Measurements from ENCODE around the gene DNAJC24. TPM values are rescaled to one million over a fixed set of nuclear protein-coding genes. Genes with fewer than 3 reads are reported as not detected.

The DNAJC24 gene
- total RNA-seq, 1 donor from 2014 or later: 14.2 TPM

DNA sequence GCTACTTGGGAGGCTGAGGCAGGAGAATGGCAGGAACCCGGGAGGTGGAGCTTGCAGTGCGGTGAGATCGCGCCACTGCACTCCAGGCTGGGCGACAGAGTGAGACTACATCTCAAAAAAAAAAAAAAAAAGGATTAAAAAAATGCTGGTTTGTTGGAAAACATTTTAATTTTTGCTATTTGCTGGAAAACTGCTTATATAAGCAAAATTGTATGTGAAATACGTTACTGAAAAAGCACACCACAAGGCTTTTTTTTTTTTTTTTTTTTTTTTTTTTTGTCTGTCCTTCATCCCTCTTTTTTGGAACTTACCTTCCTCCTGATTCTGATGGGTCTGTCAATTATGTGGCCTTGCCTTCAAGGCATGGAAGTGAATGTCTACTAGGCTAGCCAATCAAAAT is 41.0 kb upstream of the DNAJC24 start:
- FAIRE-seq (no peak), DNase-seq (ENCODE audit: low read depth) (no peak)

DNA sequence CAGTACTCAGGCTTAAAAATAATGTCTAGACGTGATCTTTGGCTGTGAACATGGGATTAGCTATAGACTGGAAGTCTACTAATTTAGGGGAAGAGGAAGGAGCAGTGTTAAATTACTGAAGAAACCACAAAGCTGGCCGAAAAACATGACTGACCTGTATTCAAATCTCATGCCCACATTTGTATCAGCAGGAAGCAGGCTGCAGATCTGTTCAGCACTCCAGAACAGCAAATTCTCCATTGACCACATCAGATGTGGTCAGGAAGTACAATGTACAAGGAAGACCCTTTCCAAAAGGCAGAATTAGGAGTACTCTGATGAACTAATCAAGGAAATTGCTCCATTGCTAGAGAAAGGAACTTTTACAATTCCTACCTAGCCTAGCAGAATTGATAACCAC is 31.9 kb upstream of the DNAJC24 start:
- TF ChIP-seq, protein P1, sequence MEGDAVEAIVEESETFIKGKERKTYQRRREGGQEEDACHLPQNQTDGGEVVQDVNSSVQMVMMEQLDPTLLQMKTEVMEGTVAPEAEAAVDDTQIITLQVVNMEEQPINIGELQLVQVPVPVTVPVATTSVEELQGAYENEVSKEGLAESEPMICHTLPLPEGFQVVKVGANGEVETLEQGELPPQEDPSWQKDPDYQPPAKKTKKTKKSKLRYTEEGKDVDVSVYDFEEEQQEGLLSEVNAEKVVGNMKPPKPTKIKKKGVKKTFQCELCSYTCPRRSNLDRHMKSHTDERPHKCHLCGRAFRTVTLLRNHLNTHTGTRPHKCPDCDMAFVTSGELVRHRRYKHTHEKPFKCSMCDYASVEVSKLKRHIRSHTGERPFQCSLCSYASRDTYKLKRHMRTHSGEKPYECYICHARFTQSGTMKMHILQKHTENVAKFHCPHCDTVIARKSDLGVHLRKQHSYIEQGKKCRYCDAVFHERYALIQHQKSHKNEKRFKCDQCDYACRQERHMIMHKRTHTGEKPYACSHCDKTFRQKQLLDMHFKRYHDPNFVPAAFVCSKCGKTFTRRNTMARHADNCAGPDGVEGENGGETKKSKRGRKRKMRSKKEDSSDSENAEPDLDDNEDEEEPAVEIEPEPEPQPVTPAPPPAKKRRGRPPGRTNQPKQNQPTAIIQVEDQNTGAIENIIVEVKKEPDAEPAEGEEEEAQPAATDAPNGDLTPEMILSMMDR (IDR thresholded peaks at IDR 0.05; ENCODE audit: insufficient read depth, low read length, severe bottlenecking): no peak
- no peaks in the 10 kb centered on the region for H3K36me3 ChIP-seq (ENCODE audit: control insufficient read depth, insufficient read depth, low read length)
- FAIRE-seq: no peak
- H3K4me3 ChIP-seq (ENCODE audit: low read depth, low read length): no peak overlapping the region
- H3K27me3 ChIP-seq (ENCODE audit: control insufficient read depth, insufficient read depth, low read length): no peaks in the 10 kb centered on the region
- DNase-seq (ENCODE audit: low read depth): no peak

More for the DNA sequence above, 41.0 kb upstream of the DNAJC24 start:
- Histone ChIP-seq H3K27me3 (ENCODE audit: control insufficient read depth, insufficient read depth, low read length) (no peaks in the 10 kb centered on the region), H3K4me3 (ENCODE audit: low read depth, low read length) (no peak overlapping the region), H3K36me3 (ENCODE audit: control insufficient read depth, insufficient read depth, low read length) (no peaks in the 10 kb centered on the region)
- TF ChIP-seq, protein P1 (IDR thresholded peaks at IDR 0.05; ENCODE audit: insufficient read depth, low read length, severe bottlenecking): no peak

DNA sequence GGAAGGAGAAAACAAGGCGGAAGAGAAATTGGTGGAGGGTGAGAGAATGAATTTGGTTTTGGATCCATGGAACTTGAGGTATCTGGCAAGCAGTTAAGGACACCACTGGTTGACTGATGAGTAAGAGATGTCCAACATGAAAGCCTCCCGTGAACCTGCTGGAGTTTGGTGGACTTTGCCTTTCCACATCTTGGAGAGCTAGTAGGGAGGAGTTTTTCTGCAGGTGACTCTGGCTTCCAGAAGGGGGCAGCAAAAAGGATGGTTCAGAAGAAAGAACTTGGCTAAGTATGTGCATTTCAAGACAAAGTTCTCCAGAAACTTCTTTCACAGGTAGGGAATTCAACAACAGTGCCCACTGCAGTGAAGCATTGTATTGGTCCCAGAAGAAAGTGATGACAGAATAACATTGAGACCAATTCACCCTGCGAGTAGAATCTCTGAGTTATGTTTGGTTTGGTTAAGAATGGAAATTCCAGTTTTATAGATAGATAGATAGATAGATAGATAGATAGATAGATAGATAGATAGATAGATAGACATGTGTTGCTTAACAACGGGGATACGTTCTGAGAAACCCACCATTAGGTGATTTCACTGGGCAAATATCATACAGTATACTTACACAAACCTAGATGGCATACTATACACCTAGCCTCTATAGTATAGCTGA is 28.6 kb upstream of the DNAJC24 start:
- no peaks in the 10 kb centered on the region for H3K27me3 ChIP-seq (ENCODE audit: control insufficient read depth, insufficient read depth, low read length)
- FAIRE-seq (no peak), DNase-seq (ENCODE audit: low read depth) (peak; percentile 43)
- H3K36me3 ChIP-seq (ENCODE audit: control insufficient read depth, insufficient read depth, low read length): no peaks in the 10 kb centered on the region
- no peak overlapping the region for H3K4me3 ChIP-seq (ENCODE audit: low read depth, low read length)
- TF ChIP-seq, protein P1 (IDR thresholded peaks at IDR 0.05; ENCODE audit: insufficient read depth, low read length, severe bottlenecking): peak; percentile 79

DNA sequence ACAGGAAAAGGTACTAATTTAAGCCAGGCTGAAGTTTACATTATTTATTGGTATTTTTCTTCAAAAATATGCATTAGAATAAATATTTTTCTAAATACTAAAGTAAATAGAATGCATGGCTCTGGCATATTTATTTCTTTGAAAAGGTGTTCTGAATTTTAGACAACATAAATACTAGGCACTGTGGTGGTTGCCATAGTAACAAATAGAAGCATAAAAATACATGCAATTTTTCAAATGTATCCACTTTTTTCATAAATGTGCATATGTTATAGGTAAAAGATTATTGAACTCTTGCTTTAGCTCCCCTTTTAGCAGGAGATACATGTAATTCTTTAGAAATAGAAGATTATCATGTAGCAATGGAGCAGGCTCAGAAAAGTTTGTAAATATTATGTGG is 18.5 kb upstream of the DNAJC24 start:
- DNase-seq (ENCODE audit: low read depth): no peak
- Histone ChIP-seq H3K4me3 (ENCODE audit: low read depth, low read length) (no peak overlapping the region), H3K27me3 (ENCODE audit: control insufficient read depth, insufficient read depth, low read length) (peaks cover 2% of the 10 kb centered on the region), H3K36me3 (ENCODE audit: control insufficient read depth, insufficient read depth, low read length) (no peaks in the 10 kb centered on the region)
- TF ChIP-seq, protein P1 (IDR thresholded peaks at IDR 0.05; ENCODE audit: insufficient read depth, low read length, severe bottlenecking): no peak
- FAIRE-seq: no peak

DNA sequence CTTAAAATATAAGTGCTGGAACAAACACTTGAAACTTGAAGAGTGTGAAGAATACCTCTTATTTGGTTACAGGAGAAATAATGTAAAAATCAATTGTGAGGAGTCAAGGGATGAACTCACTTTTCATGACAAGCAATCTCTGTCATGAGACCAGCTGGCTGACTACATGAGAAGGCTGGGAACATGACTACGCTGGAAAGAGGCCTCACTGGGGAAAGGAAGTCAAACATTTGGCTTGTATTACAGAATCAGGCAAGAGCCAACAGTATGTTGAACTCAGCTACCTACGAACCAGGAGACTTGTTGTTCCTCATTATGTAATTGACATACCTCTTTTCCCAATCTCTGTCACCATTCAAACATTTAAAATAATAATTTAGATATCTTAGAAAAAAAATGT is 14.5 kb upstream of the DNAJC24 start:
- Histone ChIP-seq H3K36me3 (ENCODE audit: control insufficient read depth, insufficient read depth, low read length) (no peaks in the 10 kb centered on the region), H3K4me3 (ENCODE audit: low read depth, low read length) (no peak overlapping the region), H3K27me3 (ENCODE audit: control insufficient read depth, insufficient read depth, low read length) (no peaks in the 10 kb centered on the region)
- TF ChIP-seq, protein P1 (IDR thresholded peaks at IDR 0.05; ENCODE audit: insufficient read depth, low read length, severe bottlenecking): no peak
- FAIRE-seq: no peak
- peak; percentile 70 for DNase-seq (ENCODE audit: low read depth)

DNA sequence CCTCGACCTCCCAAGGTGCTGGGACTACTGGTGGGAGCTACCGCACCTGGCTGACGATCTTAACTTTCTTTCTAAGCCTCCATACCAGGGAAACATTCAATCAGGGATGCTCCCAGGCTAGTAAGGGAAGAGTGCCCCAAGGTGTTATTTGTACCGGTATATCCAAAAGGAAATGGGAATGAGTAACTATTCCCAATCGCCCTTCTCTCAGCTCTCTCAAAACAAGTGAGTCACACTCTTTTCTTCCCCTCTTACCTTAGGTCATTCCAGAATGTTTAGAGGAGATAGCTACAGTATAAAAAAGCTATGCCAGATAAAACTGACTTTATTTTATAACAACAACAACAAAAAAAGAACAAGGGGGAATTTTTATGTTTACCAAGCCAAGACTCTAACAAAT is 13.8 kb upstream of the DNAJC24 start:
- Histone ChIP-seq H3K36me3 (ENCODE audit: control insufficient read depth, insufficient read depth, low read length) (no peaks in the 10 kb centered on the region), H3K27me3 (ENCODE audit: control insufficient read depth, insufficient read depth, low read length) (no peaks in the 10 kb centered on the region), H3K4me3 (ENCODE audit: low read depth, low read length) (no peak overlapping the region)
- TF ChIP-seq, protein P1 (IDR thresholded peaks at IDR 0.05; ENCODE audit: insufficient read depth, low read length, severe bottlenecking): no peak
- no peak for FAIRE-seq
- peak; percentile 80 for DNase-seq (ENCODE audit: low read depth)
